Measurements from ENCODE around the gene KDM2B. TPM values are rescaled to one million over a fixed set of nuclear protein-coding genes. Genes with fewer than 3 reads are reported as not detected.

KDM2B gene
- 74.0 and 79.2 TPM in 2 replicates for total RNA-seq
- long read RNA-seq, partial matches to known transcripts = 10 of 25 reads
- long read RNA-seq, other reads (novel, unspliced or antisense) = 14 of 25 reads

- H3K27me3 Mint-ChIP-seq = no peaks in the 10 kb centered on the region
- peak within 1 kb of the TSS; percentile 98 for H3K27ac Mint-ChIP-seq
- DNase-seq (ENCODE audit: low spot score, unreplicated experiment) = no peak
- H3K36me3 Mint-ChIP-seq (ENCODE audit: insufficient read depth) = peaks cover 2% of the 10 kb centered on the region
- H3K9me3 Mint-ChIP-seq (ENCODE audit: low read depth) = no peaks in the 10 kb centered on the region
- TF ChIP-seq CTCF (IDR thresholded peaks at IDR 0.05; ENCODE audit: unreplicated experiment) = no peak
- peak within 1 kb of the TSS; percentile 96 for H3K4me3 Mint-ChIP-seq (ENCODE audit: low read depth)
- H3K4me1 Mint-ChIP-seq (ENCODE audit: low read depth) = peaks cover 49% of the 10 kb centered on the region
Observed at GRCh38 chr12:121580959-121581685, at the start of gene KDM2B. TSS of gene KDM2B (minus strand) at chr12:121581023. CDS start at chr12:121580911, 112 bp downstream.

GRCh38 chr12:121628536-121628935 is 47.7 kb upstream of the KDM2B start:
- peaks cover 7% of the 10 kb centered on the region for H3K36me3 Mint-ChIP-seq (ENCODE audit: insufficient read depth)
- H3K4me1 Mint-ChIP-seq (ENCODE audit: low read depth) = peaks cover 44% of the 10 kb centered on the region
- no peaks in the 10 kb centered on the region for H3K27me3 Mint-ChIP-seq
- no peak for TF ChIP-seq CTCF (IDR thresholded peaks at IDR 0.05; ENCODE audit: unreplicated experiment)
- H3K9me3 Mint-ChIP-seq (ENCODE audit: low read depth) = no peaks in the 10 kb centered on the region
- H3K4me3 Mint-ChIP-seq (ENCODE audit: low read depth) = peak overlapping the region; percentile 83
- no peak overlapping the region for H3K27ac Mint-ChIP-seq
- no peak for DNase-seq (ENCODE audit: low spot score, unreplicated experiment)

GRCh38 chr12:121628037-121628436 is 47.2 kb upstream of the KDM2B start:
- H3K4me1 Mint-ChIP-seq (ENCODE audit: low read depth) = peaks cover 40% of the 10 kb centered on the region
- TF ChIP-seq CTCF (IDR thresholded peaks at IDR 0.05; ENCODE audit: unreplicated experiment) = no peak
- no peaks in the 10 kb centered on the region for H3K27me3 Mint-ChIP-seq
- H3K36me3 Mint-ChIP-seq (ENCODE audit: insufficient read depth) = peaks cover 7% of the 10 kb centered on the region
- peak overlapping the region; percentile 90 for H3K27ac Mint-ChIP-seq
- H3K4me3 Mint-ChIP-seq (ENCODE audit: low read depth) = peak overlapping the region; percentile 83
- DNase-seq (ENCODE audit: low spot score, unreplicated experiment) = no peak
- H3K9me3 Mint-ChIP-seq (ENCODE audit: low read depth) = no peaks in the 10 kb centered on the region

GRCh38 chr12:121626853-121627640 is 46.2 kb upstream of the KDM2B start:
- peaks cover 7% of the 10 kb centered on the region for H3K36me3 Mint-ChIP-seq (ENCODE audit: insufficient read depth)
- H3K27ac Mint-ChIP-seq = peak overlapping the region; percentile 90
- H3K4me3 Mint-ChIP-seq (ENCODE audit: low read depth) = peak overlapping the region; percentile 83
- no peak for TF ChIP-seq CTCF (IDR thresholded peaks at IDR 0.05; ENCODE audit: unreplicated experiment)
- peak; percentile 47 for DNase-seq (ENCODE audit: low spot score, unreplicated experiment)
- no peaks in the 10 kb centered on the region for H3K9me3 Mint-ChIP-seq (ENCODE audit: low read depth)
- no peaks in the 10 kb centered on the region for H3K27me3 Mint-ChIP-seq
- peaks cover 30% of the 10 kb centered on the region for H3K4me1 Mint-ChIP-seq (ENCODE audit: low read depth)

GRCh38 chr12:121626087-121626852 is 45.4 kb upstream of the KDM2B start, which contains the start of gene ORAI1:
TSS of gene ORAI1 (plus strand) at chr12:121626530.
- TF ChIP-seq CTCF (IDR thresholded peaks at IDR 0.05; ENCODE audit: unreplicated experiment) = peak; percentile 21
- no peaks in the 10 kb centered on the region for H3K9me3 Mint-ChIP-seq (ENCODE audit: low read depth)
- peaks cover 7% of the 10 kb centered on the region for H3K36me3 Mint-ChIP-seq (ENCODE audit: insufficient read depth)
- peak within 1 kb of the TSS; percentile 83 for H3K4me3 Mint-ChIP-seq (ENCODE audit: low read depth)
- no peaks in the 10 kb centered on the region for H3K27me3 Mint-ChIP-seq
- peak within 1 kb of the TSS; percentile 90 for H3K27ac Mint-ChIP-seq
- H3K4me1 Mint-ChIP-seq (ENCODE audit: low read depth) = peaks cover 28% of the 10 kb centered on the region
- DNase-seq (ENCODE audit: low spot score, unreplicated experiment) = peak; percentile 96

All from progenitor cell of endocrine pancreas (in vitro differentiated cells).